Stimulated activated CD8-positive, alpha-beta memory T cell treated with anti-CD3 and anti-CD28 coated beads, Interleukin-2, amount 100 ng/mL, for 1 hour (primary cell): ENCODE results near the gene EPHA4.

Experiments
- DNase-seq, 2 donors: peaks; one replicate each; pipeline ENCODE4 v3.0.0-alpha.2; 2020; ENCODE audit warnings: low read depth in 2 of 2

The EPHA4 gene

GRCh38 chr2:221571551-221572218, 419 bp downstream of the EPHA4 start:
- no peak for DNase-seq

- no peak for DNase-seq
These were observed 1.0 kb downstream of the EPHA4 start for GRCh38 chr2:221571025-221571550.

- DNase-seq, result no peak
These were observed 1.7 kb downstream of the EPHA4 start for GRCh38 chr2:221570321-221570935.

- no peak for DNase-seq
These were observed 2.2 kb downstream of the EPHA4 start for GRCh38 chr2:221569871-221570270.

- no peak for DNase-seq
These were observed 2.7 kb downstream of the EPHA4 start for GRCh38 chr2:221569425-221569845.

- no peak for DNase-seq
These were observed 3.8 kb downstream of the EPHA4 start for GRCh38 chr2:221568299-221568698.

- DNase-seq, result no peak
These were observed 4.3 kb downstream of the EPHA4 start for GRCh38 chr2:221567809-221568208.

- no peak for DNase-seq
These were observed 4.8 kb downstream of the EPHA4 start for GRCh38 chr2:221567231-221567760.

- no peak for DNase-seq
These were observed 8.7 kb downstream of the EPHA4 start for GRCh38 chr2:221563270-221563985.

- DNase-seq, result no peak
These were observed 9.9 kb downstream of the EPHA4 start for GRCh38 chr2:221562226-221562625.

GRCh38 chr2:221561770-221562169, 10.3 kb downstream of the EPHA4 start:
- no peak for DNase-seq

GRCh38 chr2:221559991-221560390, 12.1 kb downstream of the EPHA4 start:
- no peak for DNase-seq

GRCh38 chr2:221558107-221558506, 14.0 kb downstream of the EPHA4 start:
- no peak for DNase-seq

GRCh38 chr2:221555494-221555846, 16.6 kb downstream of the EPHA4 start:
- DNase-seq, result no peak

GRCh38 chr2:221554769-221555493, 17.2 kb downstream of the EPHA4 start:
- no peak for DNase-seq

GRCh38 chr2:221553333-221553732, 18.8 kb downstream of the EPHA4 start:
- DNase-seq, result no peak

- no peak for DNase-seq
These were observed 19.8 kb downstream of the EPHA4 start for GRCh38 chr2:221552291-221552690.

- no peak for DNase-seq
These were observed 20.2 kb downstream of the EPHA4 start for GRCh38 chr2:221551864-221552263.

GRCh38 chr2:221549143-221549542, 23.0 kb downstream of the EPHA4 start:
- DNase-seq, result no peak

GRCh38 chr2:221546505-221547225, 25.4 kb downstream of the EPHA4 start:
- no peak for DNase-seq

- no peak for DNase-seq
These were observed 30.9 kb downstream of the EPHA4 start for GRCh38 chr2:221541131-221541735.
